Cardiac fibroblast (primary cell): ENCODE measurements around the gene GIGYF2.
A peak's percentile ranks its signal among the peaks of the same experiment; 100 is the strongest.

ENCODE experiments used
- DNase-seq, 2 donors: peaks; one replicate each; pipeline versions ENCODE4 v3.0.0 to v3.0.0-alpha.2; 2010; ENCODE audit warnings: low read depth in 2 of 2
- H3K4me3 ChIP-seq, 2 donors: replicated peaks in 1 of 2; 1 replicate in 1 of 2; 2 replicates in 1 of 2; pipeline ENCODE4 v1.5.1; 2011; ENCODE audit warnings: low read depth in 2 of 2, low read length in 2 of 2, mild to moderate bottlenecking in 2 of 2, moderate library complexity in 1 of 2
- CTCF ChIP-seq: IDR thresholded peaks from one replicate; pipeline ENCODE4 v1.5.1; 2011; ENCODE audit warnings: low read depth, mild to moderate bottlenecking, low read length, inconsistent platforms

The GIGYF2 gene

GRCh38 chr2:232876161-232876977 lies 179.2 kb downstream of the GIGYF2 start:
- no peak for TF ChIP-seq CTCF
- H3K4me3 ChIP-seq = peak overlapping the region; percentile 27 to 28
- DNase-seq = no peak

- DNase-seq = no peak
- no peak overlapping the region for H3K4me3 ChIP-seq
- TF ChIP-seq CTCF = no peak
Measured at GRCh38 chr2:232876978-232877441, 179.9 kb downstream of the GIGYF2 start.

- TF ChIP-seq CTCF = no peak
- H3K4me3 ChIP-seq = no peak overlapping the region
- no peak for DNase-seq
Measured at GRCh38 chr2:232877940-232878511, 180.9 kb downstream of the GIGYF2 start.

- no peak overlapping the region for H3K4me3 ChIP-seq
- no peak for DNase-seq
- TF ChIP-seq CTCF = no peak
Measured at GRCh38 chr2:232878855-232879617, 181.9 kb downstream of the GIGYF2 start.

- DNase-seq = no peak
- no peak overlapping the region for H3K4me3 ChIP-seq
- no peak for TF ChIP-seq CTCF
Measured at GRCh38 chr2:232879618-232880494, 182.7 kb downstream of the GIGYF2 start.

GRCh38 chr2:232880764-232881351 lies 183.7 kb downstream of the GIGYF2 start:
- no peak for DNase-seq
- H3K4me3 ChIP-seq = no peak overlapping the region
- no peak for TF ChIP-seq CTCF
